Peyer's patch (tissue), 4 donors: Measurements from ENCODE around the gene SLC25A3.

ENCODE experiments used
- POLR2A ChIP-seq, 2 donors: fragments of 450-650 bp; IDR thresholded peaks; one replicate each; pipeline ENCODE4 v1.5.1; 2017; ENCODE audit warnings: antibody characterized with exemption in 2 of 2, mild to moderate bottlenecking in 2 of 2, moderate library complexity in 2 of 2
- TF ChIP-seq, protein P1 (sequence below), 6 experiments: fragments of 450-650 bp in 4 of 6; fragments of 200-600 bp in 2 of 6; sonication (generic) in 1 of 6; IDR thresholded peaks; one replicate each; pipeline ENCODE4 v1.5.1; 2017 to 2019; ENCODE audit warnings: antibody characterized with exemption in 6 of 6, mild to moderate bottlenecking in 3 of 6, moderate library complexity in 1 of 6

DNA sequence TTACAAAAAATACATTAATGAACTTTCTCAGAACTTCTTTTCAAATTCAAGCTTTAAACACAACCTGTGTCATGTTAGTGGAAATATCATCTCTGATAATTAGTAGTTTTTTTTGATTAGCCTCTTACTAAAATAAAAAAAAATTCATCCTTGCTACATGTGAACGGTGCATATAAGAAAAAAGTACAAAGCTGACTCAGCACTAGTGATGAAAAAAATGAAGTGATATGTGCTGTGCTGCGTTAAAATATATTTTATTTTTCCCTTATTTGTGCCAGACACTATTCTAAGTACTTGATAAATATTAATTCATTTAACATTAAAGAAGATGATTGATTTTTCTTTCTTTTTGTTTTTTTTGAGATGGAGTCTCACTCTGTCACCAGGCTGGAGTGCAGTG lies 43.6 kb downstream of the SLC25A3 start:
- TF ChIP-seq, protein P1, sequence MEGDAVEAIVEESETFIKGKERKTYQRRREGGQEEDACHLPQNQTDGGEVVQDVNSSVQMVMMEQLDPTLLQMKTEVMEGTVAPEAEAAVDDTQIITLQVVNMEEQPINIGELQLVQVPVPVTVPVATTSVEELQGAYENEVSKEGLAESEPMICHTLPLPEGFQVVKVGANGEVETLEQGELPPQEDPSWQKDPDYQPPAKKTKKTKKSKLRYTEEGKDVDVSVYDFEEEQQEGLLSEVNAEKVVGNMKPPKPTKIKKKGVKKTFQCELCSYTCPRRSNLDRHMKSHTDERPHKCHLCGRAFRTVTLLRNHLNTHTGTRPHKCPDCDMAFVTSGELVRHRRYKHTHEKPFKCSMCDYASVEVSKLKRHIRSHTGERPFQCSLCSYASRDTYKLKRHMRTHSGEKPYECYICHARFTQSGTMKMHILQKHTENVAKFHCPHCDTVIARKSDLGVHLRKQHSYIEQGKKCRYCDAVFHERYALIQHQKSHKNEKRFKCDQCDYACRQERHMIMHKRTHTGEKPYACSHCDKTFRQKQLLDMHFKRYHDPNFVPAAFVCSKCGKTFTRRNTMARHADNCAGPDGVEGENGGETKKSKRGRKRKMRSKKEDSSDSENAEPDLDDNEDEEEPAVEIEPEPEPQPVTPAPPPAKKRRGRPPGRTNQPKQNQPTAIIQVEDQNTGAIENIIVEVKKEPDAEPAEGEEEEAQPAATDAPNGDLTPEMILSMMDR (IDR thresholded peaks at IDR 0.05) = no peak
- no peak for TF ChIP-seq POLR2A (IDR thresholded peaks at IDR 0.05)
